ENCODE results near the gene RPAIN. TPM values are rescaled to one million over a fixed set of nuclear protein-coding genes. Genes with fewer than 3 reads are reported as not detected.

RPAIN gene, protein sequence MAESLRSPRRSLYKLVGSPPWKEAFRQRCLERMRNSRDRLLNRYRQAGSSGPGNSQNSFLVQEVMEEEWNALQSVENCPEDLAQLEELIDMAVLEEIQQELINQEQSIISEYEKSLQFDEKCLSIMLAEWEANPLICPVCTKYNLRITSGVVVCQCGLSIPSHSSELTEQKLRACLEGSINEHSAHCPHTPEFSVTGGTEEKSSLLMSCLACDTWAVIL
- total RNA-seq, result 63.2 and 64.7 TPM in 2 replicates

DNA sequence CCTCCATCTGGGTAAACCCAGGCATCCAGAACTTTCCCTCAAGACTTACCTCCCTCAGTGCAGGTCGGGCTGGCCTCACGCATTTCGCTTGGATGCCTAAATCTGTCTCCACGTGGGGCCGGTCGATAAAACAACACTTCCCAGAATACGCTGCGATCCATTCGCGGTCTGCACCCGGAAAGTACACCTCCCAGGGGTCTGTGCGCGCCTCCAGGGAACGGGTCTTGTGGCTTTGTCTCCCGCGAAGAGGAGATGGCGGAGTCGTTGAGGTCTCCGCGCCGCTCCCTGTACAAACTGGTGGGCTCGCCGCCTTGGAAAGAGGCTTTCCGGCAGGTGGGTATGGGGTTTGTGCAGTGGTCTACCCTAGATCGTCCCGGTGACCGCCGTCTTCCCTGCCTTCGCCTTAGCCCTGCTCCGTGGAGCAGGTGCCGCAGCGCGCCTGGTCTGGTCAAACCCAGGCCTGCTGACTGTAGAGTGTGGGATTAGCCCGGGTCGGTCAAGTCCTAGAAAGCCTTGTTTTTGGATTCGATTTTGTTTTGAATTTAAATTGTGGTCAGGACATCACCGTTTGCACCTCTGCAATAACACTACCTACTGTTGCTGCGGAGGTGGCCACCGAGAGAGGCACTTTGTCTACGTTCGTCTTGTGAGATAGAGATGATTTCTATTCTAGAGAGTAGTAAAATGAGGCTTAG is at the start of gene RPAIN:
TSS of gene RPAIN (plus strand) at position 224 of the 695 bp plus-strand sequence. CDS start at position 253, 29 bp downstream.
- peak within 1 kb of the TSS; percentile 100 for H3K4me3 Mint-ChIP-seq
- peaks cover 33% of the 10 kb centered on the region for H3K4me1 Mint-ChIP-seq
- intact Hi-C loops (cut with micrococcal nuclease), result loop anchor here (1.0 to 10.0 kb wide), 6 partner anchors 19 to 1592 kb away; partner anchors contain the start of genes C1QBP, DERL2, DHX33 and MIS12
- H3K27me3 Mint-ChIP-seq, result no peaks in the 10 kb centered on the region
- peaks cover 63% of the 10 kb centered on the region for H3K36me3 Mint-ChIP-seq (ENCODE audit: low read depth)
- DNase-seq, result peak; percentile 96
- H3K9me3 Mint-ChIP-seq, result no peaks in the 10 kb centered on the region
- H3K27ac Mint-ChIP-seq, result peak within 1 kb of the TSS; percentile 100

DNA sequence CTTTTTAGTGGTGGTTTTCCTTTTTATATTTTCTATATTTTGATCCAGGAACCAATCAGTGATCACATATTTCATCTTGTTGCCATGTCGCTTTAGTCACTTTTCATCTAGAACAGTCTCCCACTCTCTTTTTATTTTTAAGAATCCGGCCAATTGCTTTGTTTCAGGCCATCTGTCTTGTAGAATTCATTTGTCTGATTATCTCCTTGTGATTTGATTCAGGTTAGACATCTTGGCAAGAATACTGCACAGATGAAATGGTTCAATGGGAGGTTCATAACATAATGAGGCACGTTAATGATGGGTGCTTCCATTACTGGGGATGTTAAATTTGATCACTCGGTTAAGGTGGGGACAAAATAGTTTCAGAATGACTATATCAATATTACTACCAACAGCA is 49.6 kb upstream of the RPAIN start:
- Mint-ChIP-seq H3K9me3 (no peaks in the 10 kb centered on the region), H3K4me1 (no peaks in the 10 kb centered on the region), H3K27ac (no peak overlapping the region), H3K36me3 (ENCODE audit: low read depth) (peaks cover 50% of the 10 kb centered on the region), H3K4me3 (no peak overlapping the region), H3K27me3 (no peaks in the 10 kb centered on the region)
- intact Hi-C loops (cut with micrococcal nuclease), result no loop called here
- DNase-seq, result no peak

DNA sequence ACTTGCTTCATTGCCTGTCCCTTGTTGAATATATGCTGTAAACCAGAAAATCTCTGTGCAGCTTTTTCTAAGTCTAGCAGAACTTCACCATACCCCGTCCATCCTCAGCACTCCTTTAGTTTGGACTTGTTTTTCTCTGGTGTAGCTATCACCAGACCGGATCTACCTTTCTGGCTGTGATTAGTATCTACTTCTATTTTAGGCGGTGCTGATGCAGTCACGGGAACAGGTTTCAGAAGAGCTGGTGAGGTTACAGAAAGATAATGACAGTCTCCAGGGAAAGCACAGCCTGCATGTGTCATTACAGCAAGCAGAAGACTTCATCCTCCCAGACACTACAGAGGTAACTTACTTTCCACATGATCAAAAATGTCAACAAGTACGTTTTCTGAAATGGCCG is 46.9 kb upstream of the RPAIN start:
- no peaks in the 10 kb centered on the region for H3K4me1 Mint-ChIP-seq
- H3K27ac Mint-ChIP-seq, result no peak overlapping the region
- intact Hi-C loops (cut with micrococcal nuclease), result no loop called here
- H3K9me3 Mint-ChIP-seq, result no peaks in the 10 kb centered on the region
- no peak overlapping the region for H3K4me3 Mint-ChIP-seq
- H3K27me3 Mint-ChIP-seq, result no peaks in the 10 kb centered on the region
- H3K36me3 Mint-ChIP-seq (ENCODE audit: low read depth), result peaks cover 54% of the 10 kb centered on the region
- no peak for DNase-seq

DNA sequence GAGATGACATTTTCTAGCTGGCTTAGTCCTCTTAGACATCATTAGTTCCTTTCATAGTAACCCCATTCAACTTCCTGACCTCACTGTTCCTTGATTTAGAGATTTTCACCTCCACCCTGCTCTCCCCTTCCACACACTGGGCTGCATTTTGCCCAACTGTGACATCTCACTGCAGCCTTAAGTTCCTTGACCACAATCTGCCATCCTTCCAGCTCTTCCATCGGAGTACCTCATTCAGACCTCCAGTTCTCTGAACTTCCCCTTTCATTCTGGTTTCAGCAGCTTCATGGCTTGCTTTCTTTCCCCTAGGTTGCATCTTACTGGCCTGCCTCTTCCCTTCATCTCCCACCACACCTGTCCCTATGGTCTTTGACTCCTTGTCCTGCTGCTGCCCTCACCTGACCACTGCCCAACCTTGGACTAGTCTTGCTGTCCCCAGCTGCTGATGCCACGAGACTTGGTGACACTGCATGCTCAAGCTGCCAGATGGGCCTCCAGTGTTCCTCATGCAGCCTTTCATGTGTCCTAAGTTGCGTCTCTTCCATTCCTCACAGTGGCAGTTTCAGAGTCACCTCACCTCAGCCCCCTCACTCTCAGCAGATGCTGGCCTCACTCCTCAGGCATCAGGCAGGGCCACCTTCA is 41.3 kb upstream of the RPAIN start:
- DNase-seq, result no peak
- Mint-ChIP-seq H3K9me3 (no peaks in the 10 kb centered on the region), H3K27me3 (no peaks in the 10 kb centered on the region), H3K4me3 (no peak overlapping the region), H3K27ac (peak overlapping the region; percentile 62), H3K4me1 (peaks cover 4% of the 10 kb centered on the region), H3K36me3 (ENCODE audit: low read depth) (peaks cover 68% of the 10 kb centered on the region)
- intact Hi-C loops (cut with micrococcal nuclease), result no loop called here

DNA sequence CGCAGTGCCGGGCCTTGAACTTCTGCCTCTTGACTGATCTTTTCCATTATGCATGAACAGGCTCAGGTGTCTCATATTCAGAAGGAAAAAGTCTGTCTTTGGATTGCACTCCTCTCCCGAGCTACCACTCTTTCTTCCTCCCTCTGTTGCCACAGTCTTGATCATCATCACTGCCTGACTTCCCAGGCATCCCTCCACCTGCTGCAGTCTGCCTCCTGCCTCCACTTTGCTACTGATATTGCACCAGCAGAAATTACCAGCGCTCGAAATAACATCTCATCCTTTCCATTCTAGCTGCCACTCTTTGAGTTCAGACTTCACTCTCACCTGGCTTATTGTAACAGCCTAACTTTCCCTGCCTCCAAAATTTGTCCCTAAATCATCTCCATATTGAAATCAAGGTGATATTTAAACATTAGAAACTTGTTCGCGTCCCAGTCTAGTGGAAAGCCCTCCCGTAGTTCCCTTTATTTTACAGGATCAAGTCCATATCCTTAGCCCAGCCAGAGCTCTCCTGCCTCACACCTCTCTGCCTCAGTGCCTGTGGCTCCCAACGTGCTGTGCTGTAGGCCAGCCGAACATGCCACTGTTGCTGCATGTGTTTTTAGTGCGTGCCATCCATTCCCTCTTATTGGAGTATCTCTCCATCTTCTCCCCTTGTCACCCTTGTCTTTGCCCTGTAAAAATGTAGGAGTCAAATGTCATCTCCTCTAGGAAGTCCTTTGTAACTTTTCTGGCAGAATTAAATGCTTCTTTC is 40.5 kb upstream of the RPAIN start:
- Mint-ChIP-seq H3K4me1 (peaks cover 4% of the 10 kb centered on the region), H3K36me3 (ENCODE audit: low read depth) (peaks cover 70% of the 10 kb centered on the region), H3K27ac (peak overlapping the region; percentile 34), H3K4me3 (no peak overlapping the region), H3K27me3 (no peaks in the 10 kb centered on the region), H3K9me3 (no peaks in the 10 kb centered on the region)
- intact Hi-C loops (cut with micrococcal nuclease), result no loop called here
- DNase-seq, result no peak

DNA sequence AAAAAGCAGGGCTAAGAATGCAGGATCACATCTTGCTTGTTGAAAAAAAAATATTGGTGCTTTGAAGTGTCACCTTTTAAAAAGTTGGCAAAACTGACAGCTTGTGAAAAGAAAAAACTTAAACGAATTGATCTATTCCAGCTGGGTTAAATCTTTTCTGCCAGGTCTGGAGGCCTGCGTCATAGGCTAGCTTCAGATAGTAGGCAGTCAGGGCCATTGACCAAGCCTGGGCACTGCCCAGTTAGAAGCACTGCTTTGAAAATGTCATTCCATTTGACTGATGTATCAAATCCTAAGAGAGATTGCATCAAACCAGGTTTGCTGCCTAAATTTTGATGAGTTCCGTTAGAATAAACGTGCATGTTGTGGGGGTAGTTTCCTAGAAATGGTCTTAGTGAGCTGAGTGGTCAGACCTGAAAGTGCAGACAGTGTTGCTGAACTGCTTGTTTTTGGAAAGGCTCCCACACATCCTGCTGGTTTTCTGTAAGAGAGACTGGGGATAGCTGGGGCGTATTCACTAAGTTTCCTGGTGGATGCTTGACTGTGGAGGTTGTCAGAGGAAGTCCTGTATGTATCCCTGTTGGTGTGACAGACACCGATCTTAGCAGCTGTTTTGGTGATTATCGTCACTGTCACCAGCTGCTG is 39.4 kb upstream of the RPAIN start:
- DNase-seq, result no peak
- no peaks in the 10 kb centered on the region for H3K9me3 Mint-ChIP-seq
- intact Hi-C loops (cut with micrococcal nuclease), result no loop called here
- H3K4me1 Mint-ChIP-seq, result peaks cover 4% of the 10 kb centered on the region
- H3K27me3 Mint-ChIP-seq, result no peaks in the 10 kb centered on the region
- peaks cover 72% of the 10 kb centered on the region for H3K36me3 Mint-ChIP-seq (ENCODE audit: low read depth)
- H3K4me3 Mint-ChIP-seq, result no peak overlapping the region
- H3K27ac Mint-ChIP-seq, result peak overlapping the region; percentile 55

DNA sequence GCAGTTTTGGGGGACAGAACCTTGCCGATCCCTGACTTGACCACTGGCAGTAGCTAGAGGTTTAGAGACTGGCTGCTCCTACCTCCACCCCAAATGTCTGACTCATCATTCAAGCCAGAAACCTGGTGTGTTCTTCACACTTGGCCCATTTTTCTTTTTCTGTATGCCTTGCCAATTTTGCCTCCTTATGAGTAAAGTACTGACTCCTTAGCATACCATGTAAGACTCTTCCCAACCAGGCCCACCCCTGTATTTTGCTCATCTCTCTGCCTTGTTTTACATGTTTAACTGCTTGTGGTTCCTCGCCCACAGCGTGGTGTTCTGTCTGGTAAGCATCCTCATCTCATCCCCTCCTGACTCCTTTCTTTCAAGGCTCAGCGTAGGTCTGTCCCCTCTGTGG is 38.4 kb upstream of the RPAIN start:
- Mint-ChIP-seq H3K4me1 (peaks cover 4% of the 10 kb centered on the region), H3K27me3 (no peaks in the 10 kb centered on the region), H3K4me3 (no peak overlapping the region), H3K9me3 (no peaks in the 10 kb centered on the region), H3K27ac (peak overlapping the region; percentile 52), H3K36me3 (ENCODE audit: low read depth) (peaks cover 75% of the 10 kb centered on the region)
- intact Hi-C loops (cut with micrococcal nuclease), result no loop called here
- no peak for DNase-seq

DNA sequence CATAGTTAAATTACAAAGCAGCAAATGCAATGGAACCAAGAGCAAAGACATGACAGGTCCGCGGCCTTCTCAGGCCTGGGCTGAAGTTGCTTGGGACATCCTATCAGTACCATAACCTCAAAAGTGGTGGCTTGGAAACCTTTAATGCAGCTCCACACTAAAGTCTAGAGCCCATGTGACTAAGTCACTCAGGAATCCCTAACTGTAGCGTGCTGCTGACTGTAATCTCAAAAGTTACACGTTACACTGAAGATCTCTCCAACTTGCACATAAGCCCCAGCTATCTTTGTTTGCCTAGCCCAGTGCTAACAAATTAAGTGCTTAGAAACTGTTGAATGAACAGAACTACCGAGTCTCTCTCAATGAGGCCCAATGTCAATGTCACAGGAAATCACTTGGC is 28.3 kb upstream of the RPAIN start:
- Mint-ChIP-seq H3K27ac (no peak overlapping the region), H3K4me3 (no peak overlapping the region), H3K4me1 (peaks cover 8% of the 10 kb centered on the region), H3K27me3 (no peaks in the 10 kb centered on the region), H3K9me3 (no peaks in the 10 kb centered on the region), H3K36me3 (ENCODE audit: low read depth) (peaks cover 69% of the 10 kb centered on the region)
- intact Hi-C loops (cut with micrococcal nuclease), result no loop called here
- no peak for DNase-seq

DNA sequence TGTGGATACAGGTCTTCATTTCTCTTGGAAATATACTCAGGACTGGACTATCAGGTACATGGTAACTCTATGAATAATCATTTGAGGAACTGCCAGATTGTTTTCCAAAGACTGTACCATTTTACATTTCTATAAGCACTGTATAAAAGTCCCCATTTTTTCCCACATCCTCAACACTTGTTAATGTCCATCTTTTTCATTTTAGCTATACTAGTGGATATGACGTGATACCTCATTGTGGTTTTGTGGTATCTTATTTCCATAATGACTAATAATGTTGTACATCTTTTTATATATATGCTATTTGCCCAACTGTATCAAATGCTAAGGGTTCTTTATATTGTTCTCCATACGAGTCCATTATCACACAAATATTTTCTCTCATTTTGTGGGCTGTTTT is 23.4 kb upstream of the RPAIN start:
- no peak overlapping the region for H3K27ac Mint-ChIP-seq
- no peaks in the 10 kb centered on the region for H3K27me3 Mint-ChIP-seq
- peaks cover 73% of the 10 kb centered on the region for H3K36me3 Mint-ChIP-seq (ENCODE audit: low read depth)

DNA sequence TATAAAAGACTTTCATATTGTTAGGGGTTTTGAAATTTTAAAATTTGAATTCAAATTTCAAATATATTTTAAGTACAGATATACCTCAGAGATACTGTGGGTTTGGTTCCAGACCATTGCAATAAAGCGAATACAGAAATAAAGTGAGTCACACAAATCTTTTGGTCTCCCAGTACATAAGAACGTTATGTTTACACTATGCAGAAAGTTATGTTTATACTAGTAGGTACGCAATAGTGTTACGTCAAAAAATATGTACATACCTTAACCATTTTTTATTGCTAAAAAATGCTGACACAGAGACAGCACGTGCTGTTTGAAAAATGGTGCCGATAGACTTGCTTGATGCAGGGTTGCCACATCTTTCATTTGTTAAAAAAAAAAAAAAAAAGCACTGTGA is 20.2 kb upstream of the RPAIN start:
- Mint-ChIP-seq H3K9me3 (no peaks in the 10 kb centered on the region), H3K4me1 (peaks cover 2% of the 10 kb centered on the region), H3K4me3 (no peak overlapping the region), H3K36me3 (ENCODE audit: low read depth) (peaks cover 66% of the 10 kb centered on the region), H3K27me3 (no peaks in the 10 kb centered on the region), H3K27ac (no peak overlapping the region)
- DNase-seq, result no peak
- intact Hi-C loops (cut with micrococcal nuclease), result no loop called here

More for the DNA sequence above, 23.4 kb upstream of the RPAIN start:
- DNase-seq, result no peak
- H3K4me3 Mint-ChIP-seq, result no peak overlapping the region
- intact Hi-C loops (cut with micrococcal nuclease), result no loop called here
- H3K4me1 Mint-ChIP-seq, result peaks cover 2% of the 10 kb centered on the region
- H3K9me3 Mint-ChIP-seq, result no peaks in the 10 kb centered on the region

DNA sequence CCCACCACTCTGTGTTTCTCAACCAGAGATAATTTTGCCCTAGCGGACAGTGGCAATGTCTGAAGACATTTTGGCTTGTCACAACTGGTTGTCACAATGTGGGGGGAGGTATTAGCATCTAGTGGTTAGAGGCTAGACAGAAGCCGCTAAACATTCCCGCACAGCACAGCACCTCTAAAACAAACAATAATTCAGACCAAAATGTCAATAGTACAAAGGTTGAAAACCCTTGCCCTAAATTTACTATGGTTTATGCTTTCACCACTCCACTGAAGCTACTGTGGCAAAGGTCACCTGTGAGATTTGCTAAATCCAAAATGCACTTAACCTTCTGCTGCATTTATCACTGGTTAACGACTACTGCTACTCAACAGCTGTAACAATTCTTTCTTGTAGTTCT is 14.6 kb upstream of the RPAIN start:
- H3K9me3 Mint-ChIP-seq, result no peaks in the 10 kb centered on the region
- no peak overlapping the region for H3K4me3 Mint-ChIP-seq
- intact Hi-C loops (cut with micrococcal nuclease), result no loop called here
- peaks cover 30% of the 10 kb centered on the region for H3K36me3 Mint-ChIP-seq (ENCODE audit: low read depth)
- no peak for DNase-seq
- H3K27ac Mint-ChIP-seq, result no peak overlapping the region
- H3K27me3 Mint-ChIP-seq, result no peaks in the 10 kb centered on the region
- peaks cover 8% of the 10 kb centered on the region for H3K4me1 Mint-ChIP-seq

DNA sequence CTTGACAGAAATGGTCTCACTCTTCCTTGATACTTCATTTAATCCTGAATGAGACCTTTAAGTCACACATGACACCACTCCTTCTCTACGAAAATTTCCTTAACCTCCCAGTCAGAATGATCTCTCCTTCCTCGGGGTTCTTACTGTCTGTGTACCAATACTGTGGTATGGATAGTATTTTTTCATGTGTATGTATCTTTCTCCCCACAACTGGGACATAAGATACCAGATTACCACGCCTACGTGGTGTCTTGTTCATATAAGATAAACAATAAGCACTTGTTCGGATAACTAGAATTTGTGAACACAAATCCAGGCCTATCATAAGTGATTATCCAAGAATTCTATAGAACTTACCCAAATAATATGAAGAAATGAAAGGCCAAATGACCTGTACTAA is 11.8 kb upstream of the RPAIN start:
- intact Hi-C loops (cut with micrococcal nuclease), result no loop called here
- Mint-ChIP-seq H3K9me3 (no peaks in the 10 kb centered on the region), H3K4me3 (no peak overlapping the region), H3K4me1 (peaks cover 23% of the 10 kb centered on the region), H3K36me3 (ENCODE audit: low read depth) (peaks cover 38% of the 10 kb centered on the region), H3K27ac (no peak overlapping the region), H3K27me3 (no peaks in the 10 kb centered on the region)
- DNase-seq, result no peak

DNA sequence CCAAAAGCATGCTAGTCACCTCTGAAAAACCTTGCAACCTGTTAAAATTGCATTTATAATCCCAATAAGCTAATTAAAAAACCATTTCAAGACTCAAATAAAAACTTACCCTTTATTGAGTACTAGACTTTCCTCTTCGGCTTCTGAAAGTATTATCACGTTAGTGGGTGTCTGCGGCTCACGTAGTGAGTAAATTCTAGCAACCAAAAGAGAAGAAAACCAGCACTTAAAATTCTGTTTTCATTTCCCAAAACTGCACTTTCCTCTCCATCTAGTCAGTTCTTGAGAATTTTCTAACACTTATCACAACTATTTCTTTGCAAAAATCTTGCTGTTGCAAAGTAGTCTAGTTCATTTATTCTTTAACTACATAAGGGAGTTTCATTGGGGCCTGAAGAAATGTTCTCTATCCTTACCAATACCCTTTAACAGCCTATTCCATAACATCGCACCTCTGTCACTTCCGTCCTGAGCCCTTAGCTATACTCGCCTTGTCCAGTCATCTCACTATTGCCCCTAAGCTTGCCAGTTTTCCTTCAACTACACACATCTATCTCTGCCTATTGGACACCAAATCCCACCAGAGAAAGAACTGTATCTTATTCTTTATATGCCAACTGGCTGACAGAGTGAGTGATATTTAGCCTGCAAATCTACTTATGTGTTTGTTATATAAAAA is 9.2 kb upstream of the RPAIN start:
- Mint-ChIP-seq H3K4me3 (no peak overlapping the region), H3K27me3 (no peaks in the 10 kb centered on the region), H3K36me3 (ENCODE audit: low read depth) (peaks cover 42% of the 10 kb centered on the region), H3K9me3 (no peaks in the 10 kb centered on the region), H3K27ac (no peak overlapping the region), H3K4me1 (peaks cover 28% of the 10 kb centered on the region)
- no peak for DNase-seq
- intact Hi-C loops (cut with micrococcal nuclease), result loop anchor here (10.0 kb wide), 1 partner anchor 216 kb away; the partner anchor contains the start of gene ZNF594
